HepG2 (cell line): ENCODE data around the gene NFATC4. TPM values are rescaled to one million over a fixed set of nuclear protein-coding genes. Genes with fewer than 3 reads are reported as not detected.

Experiments
- EP300 ChIP-seq, 3 experiments: sonication (generic) in 1 of 3; formaldehyde crosslinking in 1 of 3; IDR thresholded peaks; 2 replicates each; pipeline versions ENCODE4 v1.5.1 to v1.6.1; 2011 to 2020; ENCODE audit warnings: low read depth in 2 of 3, low read length in 2 of 3, borderline replicate concordance in 1 of 3, improper control_type of control experiment in 1 of 3, mild to moderate bottlenecking in 1 of 3, missing genetic modification reagents in 1 of 3, moderate library complexity in 1 of 3
- FOXK1 ChIP-seq: sonication (generic); formaldehyde crosslinking; IDR thresholded peaks from 2 replicates; pipeline ENCODE4 v1.4.0; 2020; ENCODE audit warnings: low read depth, missing genetic modification reagents, borderline replicate concordance
- HMG20A ChIP-seq: IDR thresholded peaks from 2 replicates; pipeline ENCODE4 v1.6.1; 2016; ENCODE audit warnings: borderline replicate concordance
- NCOR1 ChIP-seq: fragments of 200-600 bp; sonication (generic); IDR thresholded peaks from 2 replicates; pipeline ENCODE4 v1.7.0; 2017; ENCODE audit warnings: antibody characterized with exemption, low read length, borderline replicate concordance
- PAF1 ChIP-seq: IDR thresholded peaks from 2 replicates; pipeline ENCODE4 v1.6.1; 2016; ENCODE audit warnings: missing genetic modification reagents, missing compliant biosample characterization
- PAWR ChIP-seq: sonication (generic); formaldehyde crosslinking; IDR thresholded peaks from 2 replicates; pipeline ENCODE4 v1.4.0; 2020; ENCODE audit warnings: missing genetic modification reagents, mild to moderate bottlenecking, borderline replicate concordance
- PCBP2 ChIP-seq: fragments of 200-400 bp; formaldehyde crosslinking; optimal IDR thresholded peaks from 2 replicates; pipeline ENCODE3; 2018; ENCODE audit warnings: low read length, low read depth; ENCODE audit not compliant: poor library complexity, severe bottlenecking
- PITX1 ChIP-seq: sonication (generic); formaldehyde crosslinking; IDR thresholded peaks from 2 replicates; pipeline ENCODE4 v1.5.1; 2020; ENCODE audit warnings: mild to moderate bottlenecking, missing genetic modification reagents
- SAP130 ChIP-seq: IDR thresholded peaks from 2 replicates; pipeline ENCODE4 v1.6.1; 2016; ENCODE audit warnings: low read depth
- SSRP1 ChIP-seq: IDR thresholded peaks from 2 replicates; pipeline ENCODE4 v1.6.1; 2016; ENCODE audit warnings: control low read depth
- TMF1 ChIP-seq: sonication (generic); formaldehyde crosslinking; IDR thresholded peaks from 2 replicates; pipeline ENCODE4 v1.8.1; 2022; ENCODE audit warnings: low read depth, missing genetic modification reagents
- ZNF121 ChIP-seq: sonication (generic); formaldehyde crosslinking; IDR thresholded peaks from 2 replicates; pipeline ENCODE4 v1.5.0; 2020; ENCODE audit warnings: mild to moderate bottlenecking, missing genetic modification reagents
- ZNF44 ChIP-seq: sonication (generic); formaldehyde crosslinking; IDR thresholded peaks from 2 replicates; pipeline ENCODE4 v1.5.1; 2020; ENCODE audit warnings: mild to moderate bottlenecking, missing genetic modification reagents
- ZNF441 ChIP-seq: sonication (generic); formaldehyde crosslinking; IDR thresholded peaks from 2 replicates; pipeline ENCODE4 v1.7.0; 2021; ENCODE audit warnings: missing genetic modification reagents, borderline replicate concordance
- ZNF564 ChIP-seq: sonication (generic); formaldehyde crosslinking; IDR thresholded peaks from 2 replicates; pipeline ENCODE4 v1.8.1; 2023; ENCODE audit warnings: mild to moderate bottlenecking, missing genetic modification reagents
- ZNF598 ChIP-seq: sonication (generic); formaldehyde crosslinking; IDR thresholded peaks from 2 replicates; pipeline ENCODE4 v1.5.1; 2020; ENCODE audit warnings: mild to moderate bottlenecking, missing genetic modification reagents, borderline replicate concordance
- polyA plus RNA-seq, 8 experiments: library from polyadenylated mRNA; depleted of rRNA in 3 of 8; stranded (reverse) in 7 of 8; unstranded in 1 of 8; fragments of >200 nt; fragmentation: Illumina TruSeq in 4 of 8; extraction: Trizol in 4 of 8; gene quantifications; 2 replicates each; pipeline versions ENCODE4 v1.2.1 to v1.2.3, GENCODE V29; 2011 to 2016; ENCODE audit warnings: low read depth in 4 of 8, missing spikeins in 1 of 8, mixed read lengths in 1 of 8; ENCODE audit not compliant: insufficient read depth in 1 of 8
- total RNA-seq, 5 experiments: library from RNA; depleted of rRNA; stranded (reverse); fragments of >200 nt; fragmentation: Illumina TruSeq; extraction: Trizol; gene quantifications; 2 replicates each; pipeline ENCODE4 v1.2.3, GENCODE V29; 2016; ENCODE audit warnings: low read depth in 1 of 5
- TF ChIP-seq, protein P1 (sequence below): sonication (generic); formaldehyde crosslinking; IDR thresholded peaks from 2 replicates; pipeline ENCODE4 v1.5.0; 2020; ENCODE audit warnings: missing genetic modification reagents
- TF ChIP-seq, protein P2 (sequence below): sonication (generic); formaldehyde crosslinking; IDR thresholded peaks from 2 replicates; pipeline ENCODE4 v1.5.0; 2020; ENCODE audit warnings: missing genetic modification reagents
- TF ChIP-seq, protein P3 (sequence below): sonication (generic); formaldehyde crosslinking; IDR thresholded peaks from 2 replicates; pipeline ENCODE4 v1.4.0; 2020; ENCODE audit warnings: missing genetic modification reagents, mild to moderate bottlenecking, borderline replicate concordance
- TF ChIP-seq, protein P4 (sequence below): sonication (generic); formaldehyde crosslinking; IDR thresholded peaks from 2 replicates; pipeline ENCODE4 v1.4.0; 2020; ENCODE audit warnings: mild to moderate bottlenecking, missing genetic modification reagents
- TF ChIP-seq, protein P5 (sequence below): IDR thresholded peaks from 2 replicates; pipeline ENCODE4 v1.6.1; 2016; ENCODE audit warnings: low read depth, control low read depth

NFATC4 gene
- total and polyA plus RNA-seq, 2 of the 13 experiments (the other 11 are each of a cell fraction or from before 2014, with no cell fraction given) = 0.04 to 0.15 TPM

DNA sequence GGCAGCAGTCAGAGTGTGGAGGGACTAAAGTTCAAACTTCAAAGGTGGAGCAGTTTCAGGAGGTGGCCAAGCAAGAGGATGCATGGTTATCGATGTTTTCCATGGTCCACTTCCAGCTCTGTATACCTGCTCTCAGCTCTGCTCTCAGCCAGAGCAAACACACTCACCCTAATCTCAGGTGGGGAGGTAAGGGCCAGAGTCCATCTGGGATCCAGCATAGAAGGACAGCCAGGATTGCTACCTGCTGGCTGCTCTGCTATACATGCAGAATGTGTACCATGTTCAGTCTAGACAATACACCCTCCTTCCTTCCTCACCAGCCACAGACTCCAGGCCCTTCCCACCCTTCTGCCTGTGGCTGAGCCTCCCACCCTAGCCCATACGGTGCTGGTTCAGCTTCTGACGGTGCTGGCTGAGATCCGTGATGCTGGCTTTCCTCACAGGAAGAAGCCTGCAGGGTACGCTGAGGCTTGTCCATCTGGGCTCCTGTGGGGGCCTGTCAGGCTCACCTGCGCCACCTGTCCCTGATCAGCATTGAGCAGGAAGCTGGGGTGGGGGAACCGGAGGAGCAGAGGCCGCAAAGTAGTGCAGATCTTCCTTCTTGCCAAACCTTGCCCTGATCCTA is 59.0 kb downstream of the NFATC4 start (continued):
- peak; percentile 48; the same call in 1 of the 2 replicates for TF ChIP-seq HMG20A (CRISPR knock-in tag)
- no peak for TF ChIP-seq ZNF564
- TF ChIP-seq, protein P1, sequence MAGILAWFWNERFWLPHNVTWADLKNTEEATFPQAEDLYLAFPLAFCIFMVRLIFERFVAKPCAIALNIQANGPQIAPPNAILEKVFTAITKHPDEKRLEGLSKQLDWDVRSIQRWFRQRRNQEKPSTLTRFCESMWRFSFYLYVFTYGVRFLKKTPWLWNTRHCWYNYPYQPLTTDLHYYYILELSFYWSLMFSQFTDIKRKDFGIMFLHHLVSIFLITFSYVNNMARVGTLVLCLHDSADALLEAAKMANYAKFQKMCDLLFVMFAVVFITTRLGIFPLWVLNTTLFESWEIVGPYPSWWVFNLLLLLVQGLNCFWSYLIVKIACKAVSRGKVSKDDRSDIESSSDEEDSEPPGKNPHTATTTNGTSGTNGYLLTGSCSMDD (CRISPR knock-in tag) = no peak
- TF ChIP-seq ZNF121 (CRISPR knock-in tag) = no peak
- TF ChIP-seq PAWR = 0 out of 2 replicates have a peak, but pooled peaks have one; percentile 31
- peak; percentile 91 for TF ChIP-seq ZNF441
- TF ChIP-seq EP300 (IDR thresholded peaks at IDR 0.05; ENCODE audit: low read depth in 2 of 2, low read length in 2 of 2) = peak in 1 of 2 experiments; percentile 54; a peak in 1 of 4 replicates
- TF ChIP-seq EP300 (CRISPR knock-in tag; IDR thresholded peaks at IDR 0.05; ENCODE audit: borderline replicate concordance) = peak; percentile 44; the same call in 1 of the 2 replicates
- TF ChIP-seq, protein P2, sequence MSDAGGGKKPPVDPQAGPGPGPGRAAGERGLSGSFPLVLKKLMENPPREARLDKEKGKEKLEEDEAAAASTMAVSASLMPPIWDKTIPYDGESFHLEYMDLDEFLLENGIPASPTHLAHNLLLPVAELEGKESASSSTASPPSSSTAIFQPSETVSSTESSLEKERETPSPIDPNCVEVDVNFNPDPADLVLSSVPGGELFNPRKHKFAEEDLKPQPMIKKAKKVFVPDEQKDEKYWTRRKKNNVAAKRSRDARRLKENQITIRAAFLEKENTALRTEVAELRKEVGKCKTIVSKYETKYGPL (CRISPR knock-in tag) = no peak
- peak; percentile 71; the same call in 1 of the 2 replicates for TF ChIP-seq ZNF598
- TF ChIP-seq PAF1 (CRISPR knock-in tag) = no peak
- TF ChIP-seq, protein P3, sequence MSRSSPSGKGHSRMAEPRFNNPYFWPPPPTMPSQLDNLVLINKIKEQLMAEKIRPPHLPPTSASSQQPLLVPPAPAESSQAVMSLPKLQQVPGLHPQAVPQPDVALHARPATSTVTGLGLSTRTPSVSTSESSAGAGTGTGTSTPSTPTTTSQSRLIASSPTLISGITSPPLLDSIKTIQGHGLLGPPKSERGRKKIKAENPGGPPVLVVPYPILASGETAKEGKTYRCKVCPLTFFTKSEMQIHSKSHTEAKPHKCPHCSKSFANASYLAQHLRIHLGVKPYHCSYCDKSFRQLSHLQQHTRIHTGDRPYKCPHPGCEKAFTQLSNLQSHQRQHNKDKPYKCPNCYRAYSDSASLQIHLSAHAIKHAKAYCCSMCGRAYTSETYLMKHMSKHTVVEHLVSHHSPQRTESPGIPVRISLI (CRISPR knock-in tag) = peak; percentile 40; the same call in 1 of the 2 replicates
- 0 out of 2 replicates have a peak, but pooled peaks have one; percentile 46 for TF ChIP-seq FOXK1 (CRISPR knock-in tag)
- TF ChIP-seq, protein P4, sequence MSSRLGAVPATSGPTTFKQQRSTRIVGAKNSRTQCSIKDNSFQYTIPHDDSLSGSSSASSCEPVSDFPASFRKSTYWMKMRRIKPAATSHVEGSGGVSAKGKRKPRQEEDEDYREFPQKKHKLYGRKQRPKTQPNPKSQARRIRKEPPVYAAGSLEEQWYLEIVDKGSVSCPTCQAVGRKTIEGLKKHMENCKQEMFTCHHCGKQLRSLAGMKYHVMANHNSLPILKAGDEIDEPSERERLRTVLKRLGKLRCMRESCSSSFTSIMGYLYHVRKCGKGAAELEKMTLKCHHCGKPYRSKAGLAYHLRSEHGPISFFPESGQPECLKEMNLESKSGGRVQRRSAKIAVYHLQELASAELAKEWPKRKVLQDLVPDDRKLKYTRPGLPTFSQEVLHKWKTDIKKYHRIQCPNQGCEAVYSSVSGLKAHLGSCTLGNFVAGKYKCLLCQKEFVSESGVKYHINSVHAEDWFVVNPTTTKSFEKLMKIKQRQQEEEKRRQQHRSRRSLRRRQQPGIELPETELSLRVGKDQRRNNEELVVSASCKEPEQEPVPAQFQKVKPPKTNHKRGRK = 0 out of 2 replicates have a peak, but pooled peaks have one; percentile 66
- TF ChIP-seq, protein P5, sequence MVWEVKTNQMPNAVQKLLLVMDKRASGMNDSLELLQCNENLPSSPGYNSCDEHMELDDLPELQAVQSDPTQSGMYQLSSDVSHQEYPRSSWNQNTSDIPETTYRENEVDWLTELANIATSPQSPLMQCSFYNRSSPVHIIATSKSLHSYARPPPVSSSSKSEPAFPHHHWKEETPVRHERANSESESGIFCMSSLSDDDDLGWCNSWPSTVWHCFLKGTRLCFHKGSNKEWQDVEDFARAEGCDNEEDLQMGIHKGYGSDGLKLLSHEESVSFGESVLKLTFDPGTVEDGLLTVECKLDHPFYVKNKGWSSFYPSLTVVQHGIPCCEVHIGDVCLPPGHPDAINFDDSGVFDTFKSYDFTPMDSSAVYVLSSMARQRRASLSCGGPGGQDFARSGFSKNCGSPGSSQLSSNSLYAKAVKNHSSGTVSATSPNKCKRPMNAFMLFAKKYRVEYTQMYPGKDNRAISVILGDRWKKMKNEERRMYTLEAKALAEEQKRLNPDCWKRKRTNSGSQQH (CRISPR knock-in tag) = peak; percentile 84; the same call in 1 of the 2 replicates
- peak; percentile 55; the same call in 1 of the 2 replicates for TF ChIP-seq NCOR1
- peak; percentile 77 for TF ChIP-seq SAP130 (CRISPR knock-in tag)
- 0 out of 2 replicates have a peak, but pooled peaks have one; percentile 27 for TF ChIP-seq TMF1 (CRISPR knock-in tag)
- no peak for TF ChIP-seq PCBP2
- no peak for TF ChIP-seq ZNF44 (CRISPR knock-in tag)
- TF ChIP-seq PITX1 (CRISPR knock-in tag) = peak; percentile 96
- TF ChIP-seq SSRP1 (CRISPR knock-in tag) = peak; percentile 86
